ENCODE data around the gene UBXN6. TPM values are rescaled to one million over a fixed set of nuclear protein-coding genes. Genes with fewer than 3 reads are reported as not detected.

Gene UBXN6
- total RNA-seq, 1 donor from 2014 or later = 119 TPM

GRCh38 chr19:4456843-4457653, 546 bp downstream of the UBXN6 start:
- DNase-seq (ENCODE audit: low read depth) = peak; percentile 65

DNA sequence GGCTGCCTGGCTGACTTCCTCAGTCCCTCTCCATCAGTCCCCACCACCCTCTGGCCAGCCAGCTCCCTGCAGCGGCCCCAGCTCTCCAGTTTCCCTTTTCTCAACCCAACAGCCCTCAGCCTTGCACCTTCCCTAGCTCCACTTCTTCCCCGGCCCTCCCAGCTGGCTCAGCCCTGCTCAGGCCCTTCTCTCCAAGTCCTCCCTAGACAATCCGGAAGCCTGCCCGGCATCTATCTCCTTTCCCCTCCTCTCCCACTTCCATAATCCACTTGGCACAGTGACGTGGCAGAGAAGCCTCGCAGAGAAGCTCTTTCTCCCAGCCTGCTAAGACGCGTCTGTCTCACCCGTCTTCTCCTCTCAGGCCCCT, 1.1 kb downstream of the UBXN6 start:
- peak; percentile 66 for DNase-seq (ENCODE audit: low read depth)

DNA sequence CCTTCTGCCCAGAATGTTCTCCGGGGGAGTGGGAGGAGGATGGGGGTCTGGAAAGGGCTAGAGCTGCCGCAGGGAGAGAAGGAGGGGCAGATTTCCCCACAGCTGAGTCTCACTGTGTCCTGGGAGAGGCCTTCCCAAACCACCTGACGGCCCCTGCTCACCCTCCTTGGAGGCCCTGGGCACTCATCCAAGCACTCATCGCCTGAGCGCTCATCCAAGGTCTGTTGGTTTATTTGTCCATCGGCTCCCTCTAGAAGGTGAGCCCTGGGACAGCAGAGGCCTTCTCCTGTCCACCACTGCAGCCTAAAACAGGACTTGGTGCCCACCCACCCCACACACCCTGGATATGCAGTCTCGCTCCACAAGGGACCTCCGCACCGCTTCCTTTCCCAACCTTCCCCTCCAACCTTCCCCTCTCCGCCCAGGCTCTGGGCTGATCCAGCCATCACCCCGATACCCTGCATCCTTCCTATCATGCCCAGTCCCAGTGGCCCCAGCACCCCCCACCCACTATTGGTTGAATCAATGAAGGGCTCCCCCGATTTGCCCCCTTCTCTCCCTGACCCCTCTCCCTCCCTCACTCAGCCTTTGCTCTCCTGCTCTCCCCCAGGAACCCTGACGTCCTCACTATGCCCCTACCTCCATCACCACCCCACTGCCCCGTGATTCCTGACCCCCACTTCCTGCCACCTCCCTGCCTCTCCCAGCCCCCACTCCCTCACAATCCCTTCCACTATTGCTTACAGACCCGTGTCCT, 1.7 kb downstream of the UBXN6 start:
- peak; percentile 85 for DNase-seq (ENCODE audit: low read depth)

DNA sequence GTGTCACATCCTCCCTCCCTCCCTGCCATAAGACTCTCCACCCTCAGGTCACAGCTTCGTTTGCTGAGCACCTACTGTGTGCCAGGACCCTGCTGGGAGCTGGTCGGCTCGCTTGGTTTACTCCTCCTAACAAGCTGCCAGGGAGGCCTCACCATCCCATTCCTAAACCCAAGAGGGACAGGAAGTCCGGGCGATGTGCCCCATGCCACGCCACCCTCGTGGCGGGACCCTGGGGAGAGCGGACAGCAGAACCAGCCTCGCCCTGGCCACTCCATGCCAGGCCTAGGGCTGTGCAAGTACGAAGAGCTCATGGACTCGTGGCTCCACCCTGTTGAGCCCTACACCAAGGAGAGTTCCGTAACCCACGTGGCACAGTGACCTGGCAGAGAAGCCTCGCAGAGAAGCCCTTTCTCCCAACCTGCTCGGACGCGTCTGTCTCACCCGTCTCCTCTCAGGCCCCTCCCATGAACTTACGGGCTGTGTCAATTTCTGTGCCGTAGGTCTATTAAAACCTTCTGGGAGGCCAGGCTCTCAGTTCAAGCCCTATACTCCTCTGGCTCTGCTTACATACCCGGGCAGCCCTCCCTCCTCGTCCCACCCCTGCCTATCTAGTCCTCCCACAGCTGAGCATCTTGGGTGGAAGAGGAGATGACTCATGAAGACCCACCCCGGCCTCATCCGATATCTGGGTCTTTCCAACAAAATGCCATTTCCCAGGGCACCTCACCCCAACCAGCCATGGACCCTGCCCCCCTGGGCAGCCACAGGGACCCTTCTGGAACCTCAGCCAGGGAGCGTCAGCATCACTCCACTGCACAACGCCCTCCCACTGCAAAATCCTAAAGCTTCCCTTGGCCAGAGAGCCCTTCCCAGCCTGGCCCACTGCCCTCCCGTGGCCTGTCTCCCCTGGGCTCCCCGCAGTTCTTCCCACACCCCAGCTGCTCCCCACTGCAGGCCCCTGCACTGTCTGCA, 2.6 kb downstream of the UBXN6 start:
- DNase-seq (ENCODE audit: low read depth) = peak; percentile 58

DNA sequence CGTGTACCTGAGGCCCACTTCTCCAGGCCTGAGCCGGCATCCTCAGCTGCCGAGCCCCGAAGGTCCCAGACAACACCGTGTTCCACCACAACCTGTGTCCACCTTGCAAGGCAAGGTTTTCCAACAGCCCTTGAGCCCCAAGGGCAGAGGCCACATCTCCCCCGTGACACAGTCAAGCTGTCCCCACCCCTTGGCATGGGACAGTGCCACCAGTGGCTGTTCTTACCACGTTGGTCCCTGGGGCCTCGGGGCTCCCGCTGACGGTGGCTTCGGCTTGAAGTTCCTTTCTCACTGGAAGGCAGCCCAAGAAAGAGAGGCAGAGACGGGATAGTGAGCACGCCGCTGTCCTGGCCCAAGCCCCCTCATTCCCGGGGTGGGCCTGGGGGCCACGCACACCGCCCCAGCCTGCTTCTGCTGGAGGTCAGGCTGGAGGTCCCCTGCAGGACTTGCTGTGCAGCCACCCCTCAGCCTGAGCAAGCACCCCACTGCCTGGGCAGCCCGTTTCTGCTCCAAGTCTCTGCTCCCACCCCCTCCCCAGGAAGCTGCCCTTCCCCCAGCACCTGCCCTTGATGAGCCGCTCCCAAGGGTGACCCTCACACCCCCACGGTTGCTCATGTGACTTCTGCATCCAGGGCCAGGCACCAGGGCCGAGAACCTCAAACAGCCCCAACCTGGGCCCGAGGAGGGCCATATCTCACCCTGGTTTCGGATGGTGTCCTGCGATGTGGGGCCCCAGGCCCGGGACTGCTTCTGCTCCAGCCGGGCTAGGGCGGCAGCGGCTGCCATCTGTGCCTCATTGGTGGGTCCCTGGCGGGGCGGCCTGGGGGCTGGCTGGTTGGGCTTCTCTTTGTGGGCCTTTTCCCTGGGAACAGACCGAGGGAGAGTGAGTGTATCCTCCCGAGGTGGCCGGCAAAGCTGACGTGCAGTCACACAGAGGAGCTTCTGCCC, 4.1 kb downstream of the UBXN6 start:
- DNase-seq (ENCODE audit: low read depth) = no peak

DNA sequence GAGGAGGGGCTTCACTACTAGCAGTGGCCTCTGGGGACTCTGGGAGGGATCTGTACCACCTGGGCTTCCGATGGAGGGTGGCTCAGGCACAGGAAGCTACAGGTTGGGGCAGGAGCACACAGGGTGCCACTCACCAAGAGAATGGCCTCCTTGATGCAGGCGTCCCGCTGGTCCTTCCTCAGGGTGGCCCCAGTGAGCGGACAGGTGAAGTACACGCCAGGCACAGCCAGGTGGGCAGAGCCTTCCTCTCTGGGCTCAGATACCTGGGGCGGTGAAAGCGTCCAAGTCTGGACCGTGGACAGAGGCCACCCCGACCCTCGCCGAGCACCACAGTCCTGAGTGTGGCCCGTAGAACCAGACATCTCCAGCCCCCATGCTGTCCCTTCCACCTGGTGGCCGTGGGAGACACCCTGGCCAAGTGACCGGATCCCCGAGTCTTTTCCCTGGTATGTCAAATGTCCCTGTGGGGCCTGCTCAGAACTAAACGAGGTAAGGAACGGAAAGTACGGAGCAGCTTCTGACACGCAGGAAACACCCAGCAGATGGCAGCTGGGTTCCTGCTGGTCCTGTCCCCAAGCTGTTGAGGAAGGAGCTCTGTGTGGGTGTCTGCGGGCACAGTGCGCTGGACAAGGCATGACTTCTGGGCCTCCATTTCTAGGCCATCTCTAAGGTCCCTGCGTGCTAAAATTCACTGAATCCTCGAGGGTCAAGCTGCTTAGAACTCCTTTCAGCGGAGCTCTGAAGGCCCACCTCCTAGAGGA, 5.2 kb downstream of the UBXN6 start:
- DNase-seq (ENCODE audit: low read depth) = no peak

DNA sequence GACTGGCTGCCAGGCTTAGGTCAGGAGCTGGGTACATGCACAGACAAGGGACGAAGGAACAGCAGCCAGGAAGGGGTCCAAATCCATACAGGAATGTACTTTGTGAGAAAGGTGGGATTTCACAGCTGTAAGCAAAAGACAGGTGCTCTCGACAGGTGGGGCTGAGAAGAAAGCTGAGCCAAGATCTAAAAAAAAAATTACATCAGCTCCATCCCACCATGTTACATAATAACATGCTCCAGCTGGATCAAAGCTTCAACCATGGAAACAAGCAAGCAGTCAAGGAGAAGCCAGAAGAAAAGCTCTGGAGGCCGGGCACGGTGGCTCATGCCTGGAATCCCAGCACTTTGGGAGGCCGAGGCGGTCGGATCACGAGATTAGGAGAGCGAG, 8.0 kb downstream of the UBXN6 start:
- no peak for DNase-seq (ENCODE audit: low read depth)

- DNase-seq (ENCODE audit: low read depth) = no peak
Measured at GRCh38 chr19:4449022-4449638, 8.5 kb downstream of the UBXN6 start.

DNA sequence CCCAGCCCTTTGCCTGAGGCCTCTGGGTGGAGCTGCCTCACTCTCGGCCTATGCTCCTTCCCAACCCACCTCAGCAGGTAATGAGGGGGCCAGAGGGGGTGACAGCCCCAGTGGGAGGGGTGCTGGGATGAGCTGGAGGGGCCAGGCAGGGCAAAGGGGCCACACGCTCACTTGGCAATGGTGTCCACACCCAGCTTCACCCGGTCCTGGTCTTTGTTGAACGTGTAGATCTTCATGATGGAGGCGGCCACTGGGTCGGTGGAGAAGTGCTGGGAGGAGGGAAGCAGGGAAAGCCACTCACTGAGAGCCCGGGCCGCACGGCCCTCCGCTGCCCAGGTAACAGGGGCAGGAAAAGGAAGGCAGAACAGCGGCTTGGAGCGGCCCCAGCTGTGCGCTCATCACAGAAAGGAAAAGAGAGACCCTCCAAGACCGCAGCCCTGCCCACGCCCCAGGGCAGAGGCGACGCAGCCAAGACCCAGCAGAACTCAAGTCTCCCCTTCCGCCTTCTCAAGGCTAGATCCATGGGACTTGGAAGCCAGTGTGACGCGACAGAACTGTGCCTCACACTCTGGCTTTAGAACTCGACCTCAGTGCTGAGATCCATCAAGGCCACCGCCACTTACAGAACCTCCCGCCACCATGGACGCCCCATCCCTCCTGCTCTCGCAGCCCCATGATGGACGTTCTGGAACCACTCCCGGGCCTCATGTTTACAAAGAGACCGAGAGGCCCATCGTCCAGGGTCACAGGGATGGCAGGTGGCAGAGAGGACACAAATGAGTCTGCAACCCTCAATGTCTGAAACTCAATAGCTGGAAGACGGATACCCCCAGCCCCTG, 9.2 kb downstream of the UBXN6 start:
- no peak for DNase-seq (ENCODE audit: low read depth)

DNA sequence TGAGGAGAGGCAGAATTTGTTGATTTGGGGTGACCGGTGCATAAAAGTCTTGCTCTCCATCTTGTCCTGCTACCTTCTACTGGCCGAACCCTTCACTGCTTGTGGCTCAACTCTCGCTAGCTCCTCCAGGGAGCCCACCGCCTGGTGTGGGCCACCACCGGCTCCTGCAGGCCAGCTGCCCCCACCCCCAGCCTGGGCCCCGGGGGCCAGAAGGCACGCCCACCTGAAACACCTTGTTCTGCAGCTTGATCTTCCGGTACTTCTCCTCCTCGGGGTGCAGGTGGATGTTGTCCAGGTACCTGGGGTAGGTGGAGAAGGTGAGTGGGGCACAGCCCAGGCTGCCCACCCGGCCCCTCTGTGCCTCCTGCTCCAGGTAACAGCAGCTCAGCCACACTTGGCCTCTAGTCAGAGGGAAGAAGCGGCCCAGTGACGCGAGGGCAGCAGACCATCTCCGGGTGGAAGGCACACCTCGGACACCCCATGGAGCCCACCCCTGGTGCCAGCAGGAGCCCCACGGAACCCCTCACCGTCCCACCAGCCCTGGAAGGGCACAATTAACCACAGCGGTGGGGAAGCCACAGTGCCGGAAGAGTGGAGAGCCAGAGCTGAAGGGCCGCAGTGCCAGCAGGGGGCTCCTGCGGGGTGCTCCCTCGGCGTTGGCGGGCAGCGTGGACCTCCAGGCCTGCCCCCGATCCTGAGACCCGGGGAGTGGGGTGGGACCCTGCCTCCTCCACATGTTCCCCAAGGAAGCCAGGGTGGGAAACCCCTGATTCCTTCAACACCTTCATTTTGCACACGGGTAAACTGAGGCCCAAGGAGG, 10.1 kb downstream of the UBXN6 start:
- DNase-seq (ENCODE audit: low read depth) = no peak

GRCh38 chr19:4446704-4447200, 10.8 kb downstream of the UBXN6 start:
- DNase-seq (ENCODE audit: low read depth) = no peak

DNA sequence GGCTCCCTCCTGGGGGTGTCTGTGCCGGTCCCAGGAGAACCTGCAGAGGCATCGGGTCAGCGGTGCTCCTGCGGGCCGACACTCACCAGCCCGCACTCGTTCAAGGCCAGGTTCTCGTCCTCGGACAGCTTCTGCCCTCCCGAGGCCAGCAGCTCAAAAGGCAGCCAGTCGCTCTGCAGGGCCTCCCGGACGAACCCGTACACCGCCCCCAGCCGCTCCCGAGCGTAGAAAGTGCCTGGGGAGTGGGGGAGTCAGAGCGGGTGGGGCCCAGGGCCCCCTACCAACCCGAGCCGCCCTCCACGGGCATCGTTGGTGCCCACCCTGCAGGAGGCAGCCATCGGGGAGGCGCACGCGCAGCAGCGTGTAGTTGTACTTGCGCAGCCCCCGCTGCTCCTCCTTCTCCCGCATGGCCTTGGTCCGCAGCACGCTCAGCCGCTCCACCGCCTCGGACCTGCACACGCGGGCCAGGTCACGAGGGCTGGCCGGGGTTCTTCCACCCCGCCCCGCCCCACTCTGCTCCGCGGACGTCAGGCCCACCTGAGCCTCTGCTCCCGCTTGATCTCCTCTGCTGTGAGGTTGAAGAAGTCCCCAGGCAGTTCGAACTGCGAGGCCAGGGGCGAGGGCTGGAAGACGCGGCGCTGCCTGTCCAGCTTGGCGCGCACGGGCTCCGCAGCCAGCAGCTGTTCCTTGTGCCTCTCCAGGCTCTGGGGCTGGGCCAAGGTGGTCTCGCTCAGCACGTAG, 11.5 kb downstream of the UBXN6 start:
- DNase-seq (ENCODE audit: low read depth) = no peak

DNA sequence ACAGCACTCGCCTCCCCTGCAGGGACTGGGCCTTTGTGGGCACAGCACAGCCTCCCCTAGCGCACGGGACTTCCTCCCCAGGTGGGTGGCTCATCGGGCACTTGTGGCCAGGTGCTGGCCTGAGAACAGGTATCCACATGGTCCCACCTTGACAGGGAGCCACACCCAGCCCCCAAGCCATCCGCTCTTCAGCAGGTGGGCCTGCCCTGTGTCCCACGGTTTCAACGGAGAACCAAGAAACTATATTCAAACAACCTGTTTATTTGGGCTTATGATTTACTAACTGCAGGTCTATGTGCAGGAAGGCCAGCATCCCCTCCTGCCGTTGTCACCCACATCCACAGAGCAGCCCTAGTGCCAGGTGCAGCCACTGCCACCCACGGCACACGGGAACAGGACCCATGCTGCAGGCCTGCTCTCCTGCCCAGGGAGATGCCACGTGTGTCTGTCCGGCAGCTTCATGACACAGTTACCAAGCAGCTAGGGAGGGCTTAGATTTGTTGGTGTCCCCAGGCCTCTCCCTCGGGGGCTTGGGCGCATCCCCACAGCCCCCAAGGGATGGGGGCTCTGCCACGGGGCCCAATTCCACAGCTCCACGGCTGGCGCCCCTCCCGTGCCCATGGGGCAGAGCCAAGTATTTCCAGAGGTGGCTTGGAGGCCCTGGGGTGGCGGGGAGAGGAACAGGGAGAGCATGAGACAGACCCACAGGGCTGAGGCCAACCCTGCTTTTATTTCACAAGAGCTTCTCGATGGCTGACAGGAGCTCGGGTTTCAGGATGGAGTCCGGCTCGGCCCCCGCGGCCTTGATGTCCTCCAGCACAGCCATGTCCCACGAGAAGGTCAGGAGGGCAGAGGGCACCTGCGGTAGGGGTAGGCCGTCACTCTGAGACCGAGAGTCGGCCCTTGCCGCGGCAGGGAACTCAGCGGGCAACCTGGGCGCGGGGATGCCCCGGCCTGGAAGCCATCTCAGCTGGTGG, 12.5 kb downstream of the UBXN6 start:
- DNase-seq (ENCODE audit: low read depth) = no peak

GRCh38 chr19:4443966-4444764, 13.4 kb downstream of the UBXN6 start:
- DNase-seq (ENCODE audit: low read depth) = no peak
